Raji (cell line): Measurements from ENCODE around the gene YWHAG.
A peak's percentile ranks its signal among the peaks of the same experiment; 100 is the strongest.

Experiments
- POLR2A ChIP-seq: IDR thresholded peaks from 2 replicates; pipeline ENCODE4 v1.6.1; 2011; ENCODE audit warnings: low read depth, low read length, control low read depth; ENCODE audit not compliant: insufficient read depth

The YWHAG gene

GRCh38 chr7:76317782-76318487 lies 40.9 kb downstream of the YWHAG start:
- TF ChIP-seq POLR2A = peak; percentile 90

- no peak for TF ChIP-seq POLR2A
Measured at GRCh38 chr7:76316984-76317781, 41.6 kb downstream of the YWHAG start.

GRCh38 chr7:76315364-76315763 lies 43.4 kb downstream of the YWHAG start:
- no peak for TF ChIP-seq POLR2A

- TF ChIP-seq POLR2A = no peak
Measured at GRCh38 chr7:76314042-76314721, 44.6 kb downstream of the YWHAG start.

- no peak for TF ChIP-seq POLR2A
Measured at GRCh38 chr7:76310102-76310957, 48.5 kb downstream of the YWHAG start.

GRCh38 chr7:76304888-76305375 lies 53.9 kb downstream of the YWHAG start:
- no peak for TF ChIP-seq POLR2A

GRCh38 chr7:76303202-76304147 lies 55.3 kb downstream of the YWHAG start:
- no peak for TF ChIP-seq POLR2A

- no peak for TF ChIP-seq POLR2A
Measured at GRCh38 chr7:76302347-76303201, 56.2 kb downstream of the YWHAG start, which contains the start of gene HSPB1. HSPB1 (plus strand) TSS chr7:76302673; CDS start chr7:76302713, 40 bp downstream.

- TF ChIP-seq POLR2A = no peak
Measured at GRCh38 chr7:76301000-76301399, 57.8 kb downstream of the YWHAG start.

GRCh38 chr7:76300166-76300731 lies 58.5 kb downstream of the YWHAG start:
- no peak for TF ChIP-seq POLR2A

GRCh38 chr7:76296743-76297740 lies 61.7 kb downstream of the YWHAG start:
- no peak for TF ChIP-seq POLR2A
